ENCODE results near the gene ZRANB3. TPM values are rescaled to one million over a fixed set of nuclear protein-coding genes. Genes with fewer than 3 reads are reported as not detected.

The ZRANB3 gene
- total and polyA plus RNA-seq, 10 of the 15 experiments (the other 5 are each of a cell fraction or from before 2014, with no cell fraction given), result 5.6 to 11.4 (median 9.9) TPM

DNA sequence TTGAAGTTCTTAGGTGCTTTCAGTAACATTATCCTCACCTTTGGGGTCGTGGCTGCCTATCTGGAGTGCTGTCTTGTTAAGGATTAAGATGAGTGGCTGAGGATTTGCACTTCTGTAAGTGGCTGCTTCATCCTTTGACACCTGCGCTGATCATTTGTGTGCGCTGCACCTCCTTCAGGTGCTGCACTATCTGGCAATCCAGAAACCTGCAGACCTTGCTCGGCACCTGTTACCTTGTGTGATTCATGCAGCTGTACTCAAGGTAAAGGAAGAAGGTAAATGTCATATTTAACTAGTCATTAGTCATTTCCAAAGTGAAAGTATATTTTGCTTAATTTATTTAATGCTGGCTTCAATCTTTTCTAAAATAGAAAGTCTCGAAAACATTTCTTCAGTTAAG lies 368.6 kb downstream of the ZRANB3 start:
- ChIA-PET RAD21 (ENCODE audit: unreplicated experiment) (no interaction called here), CTCF (no interaction called here), POLR2A (no interaction called here), SMC1A (ENCODE audit: uncharacterized antibody, unreplicated experiment) (no interaction called here)
- H3K27me3 ChIP-seq (replicated peaks in 1 of 2; ENCODE audit: control insufficient read depth in 2 of 2, insufficient read depth in 2 of 2, low read length in 1 of 2), result no peaks in the 10 kb centered on the region
- TF ChIP-seq POLR2AphosphoS2 (IDR thresholded peaks at IDR 0.05; ENCODE audit: low read depth, low read length) (no peak), TCF3 (IDR thresholded peaks at IDR 0.05; ENCODE audit: borderline replicate concordance, insufficient read depth, low read depth, low read length) (no peak), SUZ12 (IDR thresholded peaks at IDR 0.05; ENCODE audit: unreplicated experiment) (no peak), EZH2 (IDR thresholded peaks at IDR 0.05; ENCODE audit: borderline replicate concordance, control insufficient read depth, low read depth, low read length) (no peak), FOXM1 (IDR thresholded peaks at IDR 0.05; ENCODE audit: low read depth, low read length) (no peak), NR2C1 (IDR thresholded peaks at IDR 0.05) (no peak), SUPT20H (IDR thresholded peaks at IDR 0.05; ENCODE audit: borderline replicate concordance, control insufficient read depth, low read depth, low read length) (no peak), NR2F1 (conservative IDR thresholded peaks at IDR 0.05) (no peak), EED (IDR thresholded peaks at IDR 0.05; ENCODE audit: low read depth) (no peak), ZNF24 (IDR thresholded peaks at IDR 0.05) (no peak), CREM (IDR thresholded peaks at IDR 0.05; ENCODE audit: low read depth) (no peak), GABPA (IDR thresholded peaks at IDR 0.05; ENCODE audit: low read depth) (no peak), NR2C2 (IDR thresholded peaks at IDR 0.05; ENCODE audit: borderline replicate concordance, control insufficient read depth, insufficient read length, low read depth) (no peak), FOS (IDR thresholded peaks at IDR 0.05; ENCODE audit: borderline replicate concordance, extremely low read depth, insufficient read length) (no peak), YY1 (IDR thresholded peaks at IDR 0.05; ENCODE audit: low read depth, low read length) (no peak)
- TF ChIP-seq, protein P1, sequence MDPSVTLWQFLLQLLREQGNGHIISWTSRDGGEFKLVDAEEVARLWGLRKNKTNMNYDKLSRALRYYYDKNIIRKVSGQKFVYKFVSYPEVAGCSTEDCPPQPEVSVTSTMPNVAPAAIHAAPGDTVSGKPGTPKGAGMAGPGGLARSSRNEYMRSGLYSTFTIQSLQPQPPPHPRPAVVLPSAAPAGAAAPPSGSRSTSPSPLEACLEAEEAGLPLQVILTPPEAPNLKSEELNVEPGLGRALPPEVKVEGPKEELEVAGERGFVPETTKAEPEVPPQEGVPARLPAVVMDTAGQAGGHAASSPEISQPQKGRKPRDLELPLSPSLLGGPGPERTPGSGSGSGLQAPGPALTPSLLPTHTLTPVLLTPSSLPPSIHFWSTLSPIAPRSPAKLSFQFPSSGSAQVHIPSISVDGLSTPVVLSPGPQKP (IDR thresholded peaks at IDR 0.05; ENCODE audit: low read depth, low read length), result no peak
- H3K4me1 ChIP-seq (ENCODE audit: control insufficient read depth, insufficient read depth, low read length), result peaks cover 6% of the 10 kb centered on the region
- in situ Hi-C loops (cut with MboI) (no loop called here), intact Hi-C loops (cut with micrococcal nuclease; ENCODE audit: unreplicated experiment) (no loop called here)
- peak; percentile 18 for FAIRE-seq
- no peak overlapping the region for H3K4me3 ChIP-seq
- no TSS peak for BruUV-seq (replicated peaks)
- WGBS (ENCODE audit: insufficient coverage, insufficient replicate concordance, low lambda C conversion rate, missing lambda C conversion rate), result 58% methylated on average over 5 of the region's 5 CpGs
- no peaks in the 10 kb centered on the region for H3K9me3 ChIP-seq (replicated peaks; ENCODE audit: control insufficient read depth, insufficient read depth, low read length)
- H2AFZ ChIP-seq (ENCODE audit: control insufficient read depth, low read depth, low read length), result no peak overlapping the region
- no peaks in the 10 kb centered on the region for H3K79me2 ChIP-seq (ENCODE audit: control insufficient read depth, insufficient read depth, low read length)
- no peak overlapping the region for H3K27ac ChIP-seq (ENCODE audit: control insufficient read depth, insufficient read depth)
- H3K4me2 ChIP-seq (ENCODE audit: control insufficient read depth, insufficient read depth), result no peak overlapping the region
- ATAC-seq, result no peak
- DNase-seq (ENCODE audit: low read depth, low spot score), result no peak
- H4K20me1 ChIP-seq (ENCODE audit: control insufficient read depth, insufficient read depth), result no peaks in the 10 kb centered on the region
- H3K9ac ChIP-seq (ENCODE audit: control insufficient read depth, insufficient read depth, low read length), result no peak overlapping the region
- H3K36me3 ChIP-seq (ENCODE audit: control insufficient read depth in 2 of 2, insufficient read depth in 2 of 2, low read length in 1 of 2), result peaks cover 3 to 12% of the 10 kb centered on the region in 2 experiments

All from GM12878 (cell line).